Measurements from ENCODE around the gene RBM15B.
A peak's percentile ranks its signal among the peaks of the same experiment; 100 is the strongest.
"Not testable (repeated sequence)": the region's sequence is repeated elsewhere in the genome, so short reads cannot be mapped to it uniquely, and the experiment has no call there.

Gene RBM15B

GRCh38 chr3:51391075-51391565 is at the start of gene RBM15B:
Gene RBM15B (plus strand): TSS chr3:51391285. CDS start chr3:51391400, 115 bp downstream.
- peak; percentile 88 for DNase-seq

- DNase-seq = no peak
These were observed 47.0 kb upstream of the RBM15B start for GRCh38 chr3:51343918-51344687.

- no peak for DNase-seq
These were observed 40.3 kb upstream of the RBM15B start for GRCh38 chr3:51350751-51351150.

- DNase-seq = no peak
These were observed 38.0 kb upstream of the RBM15B start for GRCh38 chr3:51353131-51353530.

GRCh38 chr3:51353691-51354090 is 37.4 kb upstream of the RBM15B start:
- no peak for DNase-seq

- no peak for DNase-seq
These were observed 36.9 kb upstream of the RBM15B start for GRCh38 chr3:51354172-51354571.

- DNase-seq = no peak
These were observed 36.1 kb upstream of the RBM15B start for GRCh38 chr3:51354731-51355615.

GRCh38 chr3:51355891-51356578 is 35.0 kb upstream of the RBM15B start:
- no peak for DNase-seq

- DNase-seq = no peak
These were observed 33.2 kb upstream of the RBM15B start for GRCh38 chr3:51357856-51358255.

GRCh38 chr3:51358981-51359380 is 32.1 kb upstream of the RBM15B start:
- DNase-seq = no peak

GRCh38 chr3:51360806-51361205 is 30.3 kb upstream of the RBM15B start:
- DNase-seq = no peak

- no peak for DNase-seq
These were observed 29.3 kb upstream of the RBM15B start for GRCh38 chr3:51361746-51362145.

- DNase-seq = no peak
These were observed 28.6 kb upstream of the RBM15B start for GRCh38 chr3:51362476-51362875.

GRCh38 chr3:51368276-51368675 is 22.8 kb upstream of the RBM15B start:
- not testable (repeated sequence) for DNase-seq

- DNase-seq = no peak
These were observed 19.0 kb upstream of the RBM15B start for GRCh38 chr3:51371943-51372557.

- DNase-seq = no peak
These were observed 17.2 kb upstream of the RBM15B start for GRCh38 chr3:51373658-51374421.

GRCh38 chr3:51374456-51374855 is 16.6 kb upstream of the RBM15B start:
- no peak for DNase-seq

- no peak for DNase-seq
These were observed 15.9 kb upstream of the RBM15B start for GRCh38 chr3:51375136-51375535.

GRCh38 chr3:51375571-51375970 is 15.5 kb upstream of the RBM15B start:
- DNase-seq = no peak

GRCh38 chr3:51378065-51378464 is 13.0 kb upstream of the RBM15B start:
- no peak for DNase-seq

- DNase-seq = no peak
These were observed 12.4 kb upstream of the RBM15B start for GRCh38 chr3:51378726-51379125.

- no peak for DNase-seq
These were observed 11.8 kb upstream of the RBM15B start for GRCh38 chr3:51379301-51379700.
